PC-3 (cell line): ENCODE results near the gene EIF4EBP2.

Source experiments
- CTCF ChIP-seq: fragments of 300-600 bp; sonication (generic); conservative IDR thresholded peaks from 2 replicates; pipeline ENCODE4 v1.5.1; 2017; ENCODE audit warnings: antibody characterized with exemption, low read depth, mild to moderate bottlenecking, low read length
- EZH2phosphoT487 ChIP-seq: fragments of 300-600 bp; sonication (generic); IDR thresholded peaks from 2 replicates; pipeline ENCODE4 v1.6.1; 2018; ENCODE audit warnings: mild to moderate bottlenecking, antibody characterized with exemption, low read length, borderline replicate concordance

- TF ChIP-seq CTCF (no peak), EZH2phosphoT487 (no peak)
Observed at GRCh38 chr10:70370766-70371165, 33.2 kb upstream of the EIF4EBP2 start.
